GM18507 (cell line): Measurements from ENCODE around the gene SLC25A23.
"Not testable (repeated sequence)": the region's sequence is repeated elsewhere in the genome, so short reads cannot be mapped to it uniquely, and the experiment has no call there.

Experiments used
- DNase-seq: peaks from one replicate; pipeline ENCODE4 v3.0.0; 2011; ENCODE audit warnings: low read depth; ENCODE audit not compliant: insufficient read length; ENCODE audit errors: extremely low spot score
- FAIRE-seq: peaks from 2 replicates; lab custom pipeline; 2011; peaks lifted over from hg19 to GRCh38; lab: Jason Lieb, UNC

Gene SLC25A23

GRCh38 chr19:6429419-6430221 lies 30.0 kb downstream of the SLC25A23 start:
- no peak for DNase-seq
- no peak for FAIRE-seq

DNA sequence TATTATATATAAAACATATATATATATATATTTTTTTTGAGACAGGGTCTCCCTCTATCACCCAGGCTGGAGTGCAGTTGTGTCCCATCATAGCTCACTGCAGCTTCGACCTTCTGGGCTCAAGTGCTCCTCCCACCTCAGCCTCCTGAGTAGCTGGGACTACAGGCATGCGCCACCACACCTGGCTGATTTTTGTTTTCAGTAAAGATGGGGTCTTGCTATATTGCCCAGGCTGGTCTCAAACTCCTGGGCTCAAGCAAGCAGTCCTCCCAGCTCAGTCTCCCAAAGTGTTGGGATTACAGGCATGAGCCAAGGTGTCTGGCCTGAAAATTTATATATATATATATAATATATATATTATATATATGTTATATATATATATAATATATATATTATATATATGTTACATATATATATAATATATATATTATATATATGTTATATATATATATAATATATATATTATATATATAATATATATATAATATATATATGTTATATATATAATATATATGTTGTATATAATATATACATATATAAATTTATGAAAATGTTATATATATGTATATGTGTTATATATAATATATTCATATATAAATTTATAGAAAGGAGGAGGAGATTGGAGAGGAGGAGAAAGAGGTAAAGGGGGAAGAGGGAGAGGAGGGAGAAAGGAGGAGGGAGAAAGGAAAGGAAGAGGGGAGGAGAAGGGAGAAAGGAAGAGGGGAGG lies 30.7 kb downstream of the SLC25A23 start:
- not testable (repeated sequence) for DNase-seq, FAIRE-seq

DNA sequence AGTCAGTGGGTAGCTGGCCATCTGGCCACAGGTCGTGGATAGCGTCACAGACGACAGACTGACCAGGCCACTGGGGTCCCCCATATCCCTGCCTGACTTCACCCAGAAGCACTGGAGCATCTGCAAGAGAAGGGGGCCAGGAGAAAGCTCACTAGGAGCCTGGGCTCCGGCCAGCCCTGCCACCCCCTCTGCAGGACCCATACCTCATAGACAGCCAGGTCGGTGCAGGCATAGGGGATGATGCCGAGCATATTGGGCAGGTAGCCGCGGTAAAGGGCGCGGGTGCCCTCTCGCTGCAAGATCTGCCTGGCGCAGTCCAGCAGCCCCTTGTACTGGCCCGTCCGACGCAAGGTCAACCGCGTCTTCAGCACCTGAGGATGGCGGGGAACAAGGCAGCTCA lies 32.5 kb downstream of the SLC25A23 start:
- FAIRE-seq (no peak), DNase-seq (no peak)

DNA sequence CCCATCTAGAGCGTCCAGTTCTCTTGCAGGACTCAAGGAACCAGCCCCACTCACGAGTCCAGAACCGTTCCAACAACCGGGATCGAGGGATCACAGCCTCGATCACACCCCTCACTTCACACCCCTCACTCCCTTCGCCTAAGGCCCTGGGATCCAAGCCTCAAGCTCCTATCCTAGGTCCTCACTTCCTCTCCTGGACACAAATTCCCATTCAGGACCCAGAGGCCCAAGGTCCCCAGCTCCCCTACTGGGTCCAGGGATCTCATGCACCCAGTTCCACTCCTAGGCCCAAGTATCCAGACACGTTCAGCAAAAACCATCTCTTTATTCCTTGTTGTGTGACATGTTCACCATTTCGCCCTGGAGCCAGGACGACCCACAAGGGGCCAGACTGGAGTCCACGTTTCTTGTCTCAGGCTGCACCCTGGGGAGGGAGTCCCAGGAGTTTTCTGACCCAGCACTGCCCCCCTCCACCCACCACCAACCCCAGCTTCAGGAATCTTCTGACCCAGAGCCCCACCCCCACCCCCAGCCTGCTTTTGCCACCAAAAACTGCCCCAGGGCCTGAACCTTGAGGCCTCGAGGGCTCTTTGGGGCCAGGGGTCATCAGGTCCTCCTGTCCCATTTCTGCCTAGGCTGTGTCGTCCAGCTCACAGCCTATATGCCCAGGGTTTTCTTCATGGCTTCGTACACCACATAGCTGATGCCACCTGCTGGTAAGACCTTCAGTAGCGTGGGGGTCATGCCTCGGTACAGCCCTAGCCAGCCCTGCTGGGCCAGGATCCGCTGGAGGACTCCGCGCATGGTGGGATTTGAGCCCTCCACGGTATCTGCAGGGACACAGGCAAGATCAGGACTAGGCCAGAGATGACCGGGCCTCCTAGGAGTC lies 33.6 kb downstream of the SLC25A23 start:
- no peak for DNase-seq
- peak; percentile 24 for FAIRE-seq

DNA sequence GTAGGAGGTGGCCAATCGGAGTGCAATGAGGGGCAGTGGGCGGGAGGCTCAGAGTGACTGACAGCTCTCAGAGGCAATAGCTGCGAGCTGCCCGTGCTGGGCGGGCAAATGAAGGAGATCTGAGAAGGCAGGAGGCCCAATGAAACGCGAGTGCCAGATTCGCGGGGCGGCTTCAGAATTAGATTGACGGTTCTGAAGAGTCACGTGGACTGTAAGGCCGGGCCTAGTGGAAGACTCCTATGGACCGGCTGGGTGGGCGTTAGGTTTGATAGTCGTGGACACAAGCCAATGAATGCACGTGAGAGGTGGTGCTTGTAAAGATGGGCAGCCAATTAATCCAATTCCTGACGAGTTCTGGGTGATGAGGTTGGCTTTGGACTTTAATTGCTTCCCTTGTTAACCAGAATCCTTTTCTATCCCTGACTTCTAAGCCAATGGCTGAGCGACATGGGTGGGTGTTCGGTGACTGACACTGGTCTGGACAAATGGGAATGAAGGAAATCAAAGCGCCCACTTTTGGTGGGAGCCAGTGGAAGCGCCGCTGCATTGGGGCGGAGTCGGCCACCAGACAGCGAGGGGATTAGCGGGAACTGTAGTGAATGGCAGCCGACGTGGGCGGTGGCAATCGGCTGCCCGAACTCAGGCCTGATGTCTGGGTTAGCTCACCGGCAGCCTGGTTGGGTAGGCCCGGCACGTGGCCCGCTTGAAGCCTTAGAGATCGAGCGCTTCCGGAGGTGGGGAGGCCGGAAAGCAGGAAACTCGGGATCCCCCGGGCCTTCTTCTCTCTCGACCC lies 34.5 kb downstream of the SLC25A23 start:
- FAIRE-seq (peak; percentile 100), DNase-seq (peak; percentile 97)

- FAIRE-seq, result no peak
- no peak for DNase-seq
Measured at GRCh38 chr19:6424195-6424938, 35.2 kb downstream of the SLC25A23 start, which contains the start of gene KHSRP. Gene KHSRP, minus strand, starts transcription at chr19:6424811. Its CDS starts 110 bp downstream, at chr19:6424701.

- FAIRE-seq, result peak; percentile 59
- DNase-seq, result no peak
Measured at GRCh38 chr19:6423499-6424194, 35.9 kb downstream of the SLC25A23 start.

DNA sequence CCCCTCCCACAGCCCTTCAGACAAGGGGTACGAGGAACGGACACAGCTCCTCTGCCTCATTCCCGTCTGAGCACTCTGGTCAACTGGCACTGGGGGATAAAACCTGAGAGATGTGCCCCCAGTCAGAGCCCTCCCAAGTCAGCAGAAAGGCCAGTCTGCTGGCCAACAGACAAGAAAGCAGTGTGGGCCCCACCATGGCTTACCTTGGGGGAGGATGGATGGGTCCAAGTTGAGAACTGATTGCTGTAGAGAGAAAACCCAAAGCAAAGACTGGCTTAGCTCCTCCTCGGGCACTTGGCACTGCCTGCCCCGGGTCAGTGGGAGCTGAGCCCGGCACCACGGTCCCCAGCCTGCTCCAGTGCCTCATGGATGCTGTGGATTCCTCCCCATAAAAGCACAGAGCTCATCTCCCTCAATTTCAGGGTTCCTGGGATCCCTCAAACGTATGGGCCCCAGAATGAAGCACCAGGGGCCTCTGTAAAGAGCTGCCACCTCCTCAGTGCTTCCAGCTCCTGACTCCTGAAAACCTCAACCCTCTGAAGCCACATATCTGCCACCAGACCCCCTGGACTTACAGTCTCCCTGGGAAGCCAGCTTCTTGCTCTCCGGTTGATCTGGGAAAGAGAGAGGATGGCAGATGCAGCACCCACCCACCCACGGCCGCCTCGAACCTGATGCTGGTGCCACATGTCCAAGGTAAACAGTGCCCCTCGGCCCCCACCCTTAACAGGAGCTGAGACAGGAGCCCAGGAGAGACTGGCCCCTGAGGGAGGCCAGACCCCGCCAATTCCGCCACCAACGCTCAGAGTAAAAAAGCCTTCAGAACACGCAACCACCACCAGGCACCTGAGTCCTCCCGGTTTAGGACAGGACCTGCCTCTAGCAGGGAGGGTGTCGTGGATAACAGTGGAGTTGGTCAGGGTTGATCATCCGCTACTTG lies 38.2 kb downstream of the SLC25A23 start:
- no peak for DNase-seq
- FAIRE-seq, result no peak

DNA sequence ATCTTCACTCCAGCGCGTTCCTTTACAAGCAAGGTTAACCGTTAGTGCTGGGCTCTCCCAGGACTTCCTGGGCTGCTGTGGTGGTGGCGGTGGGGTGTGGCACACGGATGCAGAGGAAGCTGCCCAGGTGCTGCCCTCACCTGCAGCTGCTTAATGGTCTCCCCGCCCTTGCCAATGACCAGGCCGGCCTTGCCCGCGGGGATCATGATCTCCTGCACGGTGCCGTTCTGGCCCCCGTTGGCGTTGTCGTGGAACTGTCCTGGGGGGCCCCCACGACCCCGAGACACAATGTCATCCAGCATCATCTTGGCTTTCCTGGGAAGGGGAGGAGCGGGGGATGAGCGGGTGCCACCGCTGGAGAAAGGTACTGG lies 41.0 kb downstream of the SLC25A23 start:
- FAIRE-seq (no peak), DNase-seq (no peak)

DNA sequence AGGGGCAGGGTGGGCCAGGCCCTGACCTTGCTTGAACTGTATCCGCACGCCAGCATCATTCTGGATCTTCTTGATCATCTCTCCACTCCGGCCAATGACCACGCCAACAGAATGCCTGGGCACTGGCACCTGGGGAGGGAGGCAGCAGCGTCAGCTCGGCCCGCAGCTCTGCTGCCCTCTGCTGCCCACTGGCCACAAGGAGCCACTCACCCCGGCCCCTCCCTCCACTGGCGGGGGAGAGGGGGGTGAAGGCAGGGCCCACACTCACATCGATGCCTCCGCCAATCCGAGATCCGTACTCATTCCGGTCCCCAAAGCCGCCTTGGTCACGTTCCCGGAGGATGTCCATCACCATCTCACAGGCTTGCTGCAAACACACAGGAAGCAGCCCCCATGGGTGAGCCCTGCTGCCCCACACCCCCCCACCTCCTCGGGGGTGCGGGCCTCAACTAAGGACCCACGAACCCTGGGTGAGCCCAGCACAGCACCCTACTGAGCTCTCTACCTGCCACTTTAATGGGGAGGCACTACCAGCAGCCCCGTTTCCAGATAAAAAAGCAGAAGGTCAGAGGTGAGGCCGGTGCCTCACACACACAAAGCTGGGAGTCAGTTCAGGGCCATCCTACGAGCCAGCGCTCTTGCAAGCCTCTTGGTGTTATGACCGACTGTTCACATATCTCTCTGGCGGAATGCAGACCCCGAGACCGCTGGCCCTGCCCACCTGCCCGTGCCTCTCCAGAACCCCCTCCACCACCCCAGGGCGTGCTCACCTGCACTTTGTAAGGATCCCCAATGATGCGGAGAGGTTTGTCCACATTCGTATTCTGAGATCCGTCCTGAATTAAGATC lies 41.7 kb downstream of the SLC25A23 start:
- FAIRE-seq (no peak), DNase-seq (no peak)

DNA sequence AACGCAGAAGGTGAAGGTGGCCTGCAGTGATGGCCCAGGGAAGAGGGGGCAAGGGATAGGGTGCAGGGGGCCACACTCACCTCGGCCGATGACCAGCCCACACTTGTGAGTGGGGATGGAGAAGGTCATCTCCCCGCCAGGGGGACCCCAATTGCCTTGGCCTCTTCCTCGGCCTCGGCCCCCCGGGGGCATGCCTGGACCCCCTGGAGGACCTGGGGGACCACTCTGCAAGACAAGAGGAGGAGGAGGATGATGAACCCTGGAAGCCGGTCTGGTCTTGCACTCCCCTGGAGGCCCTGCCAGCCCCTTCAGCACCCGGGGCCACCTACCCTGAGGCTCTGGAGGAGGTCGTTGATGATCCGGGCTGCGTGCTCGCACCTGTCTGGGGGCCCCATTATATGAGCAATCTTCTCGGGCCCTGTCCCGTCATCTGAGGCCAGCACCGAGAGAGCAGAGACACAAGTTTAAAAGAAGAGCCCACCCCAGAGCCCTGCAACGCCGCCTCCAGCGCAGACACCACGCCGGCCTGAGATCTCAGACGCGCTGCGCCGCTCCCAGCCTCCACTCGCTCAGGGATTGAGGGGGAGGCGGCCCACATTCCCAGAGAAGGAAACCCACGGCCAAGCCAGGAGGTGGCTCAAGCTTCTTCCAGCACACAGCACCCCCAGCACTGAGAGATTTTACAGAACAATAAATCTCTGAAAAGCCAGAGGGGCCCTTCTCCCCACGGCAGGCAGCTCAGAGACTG lies 42.8 kb downstream of the SLC25A23 start:
- no peak for FAIRE-seq
- DNase-seq, result no peak

GRCh38 chr19:6415591-6416190 lies 43.9 kb downstream of the SLC25A23 start:
- FAIRE-seq, result no peak
- no peak for DNase-seq

DNA sequence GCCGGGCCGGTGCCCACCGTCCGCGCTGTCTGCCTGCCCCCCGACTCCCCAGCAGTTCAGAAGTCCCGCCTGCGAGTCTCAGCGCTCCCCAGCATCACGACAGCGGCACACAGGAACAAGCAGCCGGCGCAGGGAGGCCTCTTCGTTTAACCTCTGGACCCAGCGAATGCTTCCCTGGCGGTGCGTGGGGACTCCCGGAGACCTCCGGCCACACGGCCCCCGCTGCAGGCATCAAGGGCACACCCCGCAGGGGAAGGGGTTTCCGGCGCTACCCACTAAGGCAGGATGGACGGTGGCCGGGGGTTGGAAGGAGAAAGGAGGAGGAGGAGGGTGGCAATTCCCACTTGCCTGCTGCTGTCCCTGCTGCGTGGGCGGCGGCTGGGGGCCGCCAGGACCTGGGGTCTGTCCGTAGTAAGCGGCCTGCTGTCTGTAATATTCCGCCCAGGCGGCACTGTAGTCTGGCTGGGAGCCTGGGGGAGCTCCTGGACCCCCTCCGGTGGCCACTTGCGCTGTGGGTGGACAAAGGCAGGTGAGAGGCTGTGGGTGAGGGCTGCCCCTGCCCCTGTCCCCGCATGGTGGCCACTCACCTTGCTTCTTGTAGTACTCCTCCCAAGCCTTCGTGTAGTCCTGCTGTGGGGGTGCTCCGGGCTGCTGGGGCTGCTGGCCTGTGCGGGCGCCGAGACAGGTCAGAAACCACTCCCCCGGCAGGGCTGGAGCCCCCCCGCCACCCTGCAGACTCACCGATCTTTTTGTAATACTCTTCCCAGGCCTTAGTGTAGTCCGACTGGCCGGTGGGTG lies 44.6 kb downstream of the SLC25A23 start:
- no peak for DNase-seq

More for the DNA sequence above, 44.6 kb downstream of the SLC25A23 start:
- no peak for FAIRE-seq
